ENCODE results near the gene FDX2. TPM values are rescaled to one million over a fixed set of nuclear protein-coding genes. Genes with fewer than 3 reads are reported as not detected.
A peak's percentile ranks its signal among the peaks of the same experiment; 100 is the strongest.

FDX2 gene
- total RNA-seq, 1 donor from 2014 or later, result 16.0 TPM

GRCh38 chr19:10325732-10326131 is 9.9 kb upstream of the FDX2 start:
- Mint-ChIP-seq H3K27me3 (ENCODE audit: unreplicated experiment) (peaks cover 6% of the 10 kb centered on the region), H3K9me3 (ENCODE audit: unreplicated experiment) (peaks cover 1% of the 10 kb centered on the region), H3K4me1 (ENCODE audit: low read depth, unreplicated experiment) (no peaks in the 10 kb centered on the region), H3K4me3 (ENCODE audit: unreplicated experiment) (no peak overlapping the region), H3K36me3 (ENCODE audit: unreplicated experiment) (no peaks in the 10 kb centered on the region), H3K27ac (ENCODE audit: unreplicated experiment) (no peak overlapping the region)
- no peak for TF ChIP-seq CTCF (IDR thresholded peaks at IDR 0.05; ENCODE audit: partially characterized antibody, unreplicated experiment)
- DNase-seq, result no peak

GRCh38 chr19:10321874-10322835 is 6.3 kb upstream of the FDX2 start:
- Mint-ChIP-seq H3K27me3 (ENCODE audit: unreplicated experiment) (peaks cover 9% of the 10 kb centered on the region), H3K4me3 (ENCODE audit: unreplicated experiment) (no peak overlapping the region), H3K9me3 (ENCODE audit: unreplicated experiment) (peaks cover 1% of the 10 kb centered on the region), H3K36me3 (ENCODE audit: unreplicated experiment) (no peaks in the 10 kb centered on the region), H3K4me1 (ENCODE audit: low read depth, unreplicated experiment) (no peaks in the 10 kb centered on the region), H3K27ac (ENCODE audit: unreplicated experiment) (peak overlapping the region; percentile 3)
- no peak for TF ChIP-seq CTCF (IDR thresholded peaks at IDR 0.05; ENCODE audit: partially characterized antibody, unreplicated experiment)
- no peak for DNase-seq

- Mint-ChIP-seq H3K36me3 (ENCODE audit: unreplicated experiment) (no peaks in the 10 kb centered on the region), H3K9me3 (ENCODE audit: unreplicated experiment) (peaks cover 1% of the 10 kb centered on the region), H3K4me3 (ENCODE audit: unreplicated experiment) (no peak overlapping the region), H3K27me3 (ENCODE audit: unreplicated experiment) (peaks cover 9% of the 10 kb centered on the region), H3K4me1 (ENCODE audit: low read depth, unreplicated experiment) (no peaks in the 10 kb centered on the region), H3K27ac (ENCODE audit: unreplicated experiment) (no peak overlapping the region)
- DNase-seq, result no peak
- TF ChIP-seq CTCF (IDR thresholded peaks at IDR 0.05; ENCODE audit: partially characterized antibody, unreplicated experiment), result no peak
Observed at GRCh38 chr19:10321417-10321797, 5.6 kb upstream of the FDX2 start.

GRCh38 chr19:10320602-10321416 is 5.0 kb upstream of the FDX2 start:
- peaks cover 5% of the 10 kb centered on the region for H3K4me1 Mint-ChIP-seq (ENCODE audit: low read depth, unreplicated experiment)
- DNase-seq, result no peak
- peaks cover 4% of the 10 kb centered on the region for H3K9me3 Mint-ChIP-seq (ENCODE audit: unreplicated experiment)
- TF ChIP-seq CTCF (IDR thresholded peaks at IDR 0.05; ENCODE audit: partially characterized antibody, unreplicated experiment), result no peak
- no peak overlapping the region for H3K4me3 Mint-ChIP-seq (ENCODE audit: unreplicated experiment)
- no peak overlapping the region for H3K27ac Mint-ChIP-seq (ENCODE audit: unreplicated experiment)
- H3K36me3 Mint-ChIP-seq (ENCODE audit: unreplicated experiment), result no peaks in the 10 kb centered on the region
- peaks cover 11% of the 10 kb centered on the region for H3K27me3 Mint-ChIP-seq (ENCODE audit: unreplicated experiment)

Data from glutamatergic neuron (in vitro differentiated cells).